ENCODE results near the gene ZDHHC16. TPM values are rescaled to one million over a fixed set of nuclear protein-coding genes. Genes with fewer than 3 reads are reported as not detected.
"Not testable (repeated sequence)": the region's sequence is repeated elsewhere in the genome, so short reads cannot be mapped to it uniquely, and the experiment has no call there.

The ZDHHC16 gene
- total RNA-seq, 4 donors from 2014 or later: 36.1 to 52.5 (median 36.5) TPM

DNA sequence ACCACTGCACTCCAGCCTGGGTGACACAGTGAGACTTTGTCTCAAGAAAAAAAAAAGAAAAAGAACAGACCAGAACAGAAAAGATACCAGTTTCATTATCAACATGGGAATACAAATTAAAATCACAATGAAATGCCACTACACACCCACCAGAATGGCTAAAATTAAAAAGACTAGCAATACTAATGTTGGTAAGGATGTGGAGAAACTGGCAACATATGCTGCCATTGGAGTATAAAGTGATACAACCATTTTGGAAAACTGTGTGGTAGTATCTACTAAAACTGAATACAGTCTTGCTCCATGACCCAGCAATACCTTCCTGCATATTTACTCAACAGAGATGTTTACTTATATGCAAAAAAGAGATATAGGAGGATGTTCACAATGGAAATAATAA, 41.9 kb upstream of the ZDHHC16 start:
- intact Hi-C loops (cut with DNase I): no loop called here
- Histone ChIP-seq H3K4me3 (replicated peaks in 1 of 3) (no peak overlapping the region), H3K9me3 (no peaks in the 10 kb centered on the region), H3K27me3 (no peaks in the 10 kb centered on the region), H3K27ac (no peak overlapping the region), H3K4me1 (peaks cover 11 to 17% of the 10 kb centered on the region in 2 donors), H3K36me3 (no peaks in the 10 kb centered on the region)
- no peak for DNase-seq
- TF ChIP-seq POLR2A (IDR thresholded peaks at IDR 0.05): no peak
- no peak for TF ChIP-seq CTCF (IDR thresholded peaks at IDR 0.05)

- Histone ChIP-seq H3K4me3 (replicated peaks in 1 of 3) (no peak overlapping the region), H3K36me3 (no peaks in the 10 kb centered on the region), H3K27me3 (no peaks in the 10 kb centered on the region), H3K27ac (no peak overlapping the region), H3K9me3 (no peaks in the 10 kb centered on the region), H3K4me1 (peaks cover 4 to 8% of the 10 kb centered on the region in 2 donors)
- 80 to 87% methylated on average over 3 of the region's 3 CpGs for WGBS, 2 donors
- no peak for TF ChIP-seq POLR2A (IDR thresholded peaks at IDR 0.05)
- no peak for TF ChIP-seq CTCF (IDR thresholded peaks at IDR 0.05)
- DNase-seq: no peak
- intact Hi-C loops (cut with DNase I): no loop called here
These were observed 39.9 kb upstream of the ZDHHC16 start for GRCh38 chr10:97406064-97406463.

DNA sequence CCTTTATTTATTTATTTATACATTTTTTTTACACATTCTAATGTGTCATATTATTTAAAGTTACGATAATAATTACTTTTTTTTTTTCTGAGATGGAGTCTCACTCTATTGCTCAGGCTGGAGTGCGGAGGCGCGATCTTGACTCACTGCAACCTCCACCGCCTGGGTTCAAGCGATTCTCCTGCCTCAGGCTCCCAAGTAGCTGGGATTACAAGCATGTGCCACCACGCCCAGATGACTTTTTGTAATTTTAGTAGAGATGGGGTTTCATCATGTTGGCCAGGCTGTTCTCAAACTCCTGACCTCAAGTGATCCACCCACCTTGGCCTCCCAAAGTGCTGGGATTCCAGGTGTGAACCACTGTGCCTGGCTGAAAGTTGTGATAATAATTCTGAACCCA, 39.5 kb upstream of the ZDHHC16 start:
- intact Hi-C loops (cut with DNase I); H3K27me3 ChIP-seq; H3K27ac ChIP-seq; H3K36me3 ChIP-seq; H3K4me1 ChIP-seq; H3K4me3 ChIP-seq (replicated peaks in 1 of 3); H3K9me3 ChIP-seq; DNase-seq: not testable (repeated sequence)
- 90 to 96% methylated on average over 7 of the region's 7 CpGs for WGBS, 2 donors

DNA sequence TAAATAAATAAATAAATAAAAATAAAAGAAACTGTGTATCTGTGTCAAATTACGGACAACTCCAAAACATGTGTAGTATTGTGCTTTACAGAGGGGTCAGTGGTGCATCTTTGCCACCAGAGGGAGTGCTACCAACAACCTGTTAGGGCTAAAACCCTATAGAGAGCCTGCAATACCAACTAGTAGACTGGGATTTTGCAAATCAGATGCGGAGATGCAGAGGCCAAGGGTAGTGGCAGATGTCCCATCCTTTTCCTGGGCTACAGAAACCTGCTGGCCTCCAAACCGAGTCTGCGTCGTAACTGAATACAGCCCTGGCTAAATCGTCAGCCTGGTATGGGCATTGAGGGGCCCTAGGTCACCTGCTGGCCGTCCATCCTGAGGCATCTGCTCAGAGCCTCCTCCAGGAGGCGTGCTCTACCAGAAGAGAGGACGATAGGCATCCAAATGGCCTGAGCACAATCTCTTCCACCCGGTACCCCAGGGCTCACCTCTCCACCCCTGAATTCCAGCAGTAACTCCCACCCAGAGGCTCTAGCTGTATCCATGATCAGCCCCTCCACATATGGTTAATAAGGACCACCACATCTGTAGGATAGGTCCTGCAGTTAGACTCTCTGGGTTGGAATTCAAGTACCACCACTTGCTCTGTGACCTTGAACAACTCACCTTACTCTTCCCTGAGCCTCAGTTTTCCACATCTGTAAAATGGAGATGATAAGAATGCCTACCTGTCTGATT, 38.6 kb upstream of the ZDHHC16 start:
- 1 to 3% methylated on average over 10 of the region's 10 CpGs for WGBS, 2 donors
- peak; percentile 50 to 53 for DNase-seq
- Histone ChIP-seq H3K27me3 (no peaks in the 10 kb centered on the region), H3K36me3 (no peaks in the 10 kb centered on the region), H3K4me3 (replicated peaks in 1 of 3) (no peak overlapping the region), H3K4me1 (peaks cover 0 to 8% of the 10 kb centered on the region in 2 donors), H3K9me3 (no peaks in the 10 kb centered on the region), H3K27ac (no peak overlapping the region)
- peak; percentile 42 to 81 (median 72) for TF ChIP-seq CTCF (IDR thresholded peaks at IDR 0.05)
- no peak for TF ChIP-seq POLR2A (IDR thresholded peaks at IDR 0.05)
- intact Hi-C loops (cut with DNase I): no loop called here

DNA sequence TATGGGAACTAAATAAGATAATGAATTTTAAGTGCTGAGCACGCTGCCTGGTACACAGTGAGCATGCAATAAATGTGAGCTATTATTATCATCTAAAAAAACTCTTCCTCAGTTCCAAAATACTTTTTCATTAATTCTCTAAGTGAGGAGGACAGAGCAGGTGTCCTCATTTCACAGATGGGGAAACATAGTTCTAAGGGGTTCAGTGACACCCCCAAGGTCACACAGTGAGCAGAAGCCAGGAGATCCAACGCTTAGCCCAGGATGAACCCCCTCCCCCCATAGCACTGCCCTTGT, 38.1 kb upstream of the ZDHHC16 start:
- TF ChIP-seq POLR2A (IDR thresholded peaks at IDR 0.05): no peak
- no peak for TF ChIP-seq CTCF (IDR thresholded peaks at IDR 0.05)
- H3K36me3 ChIP-seq: no peaks in the 10 kb centered on the region
- H3K9me3 ChIP-seq: no peaks in the 10 kb centered on the region
- no peak overlapping the region for H3K4me3 ChIP-seq (replicated peaks in 1 of 3)
- no peak overlapping the region for H3K27ac ChIP-seq
- 88 to 89% methylated on average over 2 of the region's 2 CpGs for WGBS, 2 donors
- H3K27me3 ChIP-seq: no peaks in the 10 kb centered on the region
- DNase-seq: no peak
- intact Hi-C loops (cut with DNase I): no loop called here
- H3K4me1 ChIP-seq: peaks cover 0 to 8% of the 10 kb centered on the region in 2 donors
